HCT116 (cell line): ENCODE measurements around the gene MAML2. TPM values are rescaled to one million over a fixed set of nuclear protein-coding genes. Genes with fewer than 3 reads are reported as not detected.

ENCODE experiments used
- ELF1 ChIP-seq: IDR thresholded peaks from 2 replicates; pipeline ENCODE4 v1.6.1; 2012; ENCODE audit warnings: low read depth, borderline replicate concordance
- EZH2 ChIP-seq: fragments of 200-600 bp; sonication (generic); IDR thresholded peaks from 2 replicates; pipeline ENCODE4 v1.6.1; 2017; ENCODE audit warnings: antibody characterized with exemption, mixed run types
- FOSL1 ChIP-seq: IDR thresholded peaks from 2 replicates; pipeline ENCODE4 v1.6.1; 2012; ENCODE audit warnings: low read depth
- JUND ChIP-seq: IDR thresholded peaks from 2 replicates; pipeline ENCODE4 v1.6.1; 2012
- REST ChIP-seq: IDR thresholded peaks from 2 replicates; pipeline ENCODE4 v1.6.1; 2012; ENCODE audit warnings: low read depth
- YY1 ChIP-seq: IDR thresholded peaks from 2 replicates; pipeline ENCODE4 v1.6.1; 2011; ENCODE audit warnings: low read length, low read depth, moderate library complexity, mild to moderate bottlenecking; ENCODE audit not compliant: insufficient replicate concordance; ENCODE audit errors: extremely low read depth
- ZBTB33 ChIP-seq: IDR thresholded peaks from 2 replicates; pipeline ENCODE4 v1.6.1; 2011; ENCODE audit warnings: mild to moderate bottlenecking, low read length, moderate library complexity; ENCODE audit not compliant: insufficient replicate concordance; ENCODE audit errors: extremely low read depth
- ZNF274 ChIP-seq: fragments of 200-500 bp; sonication (Bioruptor generic); IDR thresholded peaks from 2 replicates; pipeline ENCODE4 v1.6.1; 2014; ENCODE audit warnings: mild to moderate bottlenecking, low read depth, low read length, inconsistent platforms
- total RNA-seq: library from RNA; stranded (reverse); gene quantifications from one replicate; pipeline ENCODE4 v1.2.1, GENCODE V29; 2021; ENCODE audit not compliant: unreplicated experiment

Gene MAML2
- total RNA-seq, 1 experiment from 2014 or later, result 2.6 TPM

GRCh38 chr11:96389720-96390487 lies 46.9 kb upstream of the MAML2 start, which contains the start of the genes CCDC82 and JRKL (continued):
- peak; percentile 74 for TF ChIP-seq ELF1
- no peak for TF ChIP-seq ZBTB33
- TF ChIP-seq JUND, result no peak
- no peak for TF ChIP-seq EZH2
- TF ChIP-seq YY1, result peak; percentile 71
- TF ChIP-seq FOSL1, result no peak
- TF ChIP-seq REST, result no peak
- TF ChIP-seq ZNF274, result no peak
